GM21528 (cell line): ENCODE results near the gene PNPLA2.

ENCODE experiments used
- ATAC-seq: cut with Tn5 transposase; IDR thresholded peaks from one replicate; pipeline ENCODE4 v1.9.1; 2021; ENCODE audit warnings: mild to moderate bottlenecking, moderate library complexity; ENCODE audit not compliant: unreplicated experiment, low FRiP score

The PNPLA2 gene, protein sequence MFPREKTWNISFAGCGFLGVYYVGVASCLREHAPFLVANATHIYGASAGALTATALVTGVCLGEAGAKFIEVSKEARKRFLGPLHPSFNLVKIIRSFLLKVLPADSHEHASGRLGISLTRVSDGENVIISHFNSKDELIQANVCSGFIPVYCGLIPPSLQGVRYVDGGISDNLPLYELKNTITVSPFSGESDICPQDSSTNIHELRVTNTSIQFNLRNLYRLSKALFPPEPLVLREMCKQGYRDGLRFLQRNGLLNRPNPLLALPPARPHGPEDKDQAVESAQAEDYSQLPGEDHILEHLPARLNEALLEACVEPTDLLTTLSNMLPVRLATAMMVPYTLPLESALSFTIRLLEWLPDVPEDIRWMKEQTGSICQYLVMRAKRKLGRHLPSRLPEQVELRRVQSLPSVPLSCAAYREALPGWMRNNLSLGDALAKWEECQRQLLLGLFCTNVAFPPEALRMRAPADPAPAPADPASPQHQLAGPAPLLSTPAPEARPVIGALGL

GRCh38 chr11:818396-819128 is at the start of gene PNPLA2:
Gene PNPLA2 (plus strand): TSS chr11:818914. CDS start chr11:819719, 805 bp downstream.
- no peak for ATAC-seq

- ATAC-seq, result no peak
Measured at GRCh38 chr11:769887-770641, 48.6 kb upstream of the PNPLA2 start.

DNA sequence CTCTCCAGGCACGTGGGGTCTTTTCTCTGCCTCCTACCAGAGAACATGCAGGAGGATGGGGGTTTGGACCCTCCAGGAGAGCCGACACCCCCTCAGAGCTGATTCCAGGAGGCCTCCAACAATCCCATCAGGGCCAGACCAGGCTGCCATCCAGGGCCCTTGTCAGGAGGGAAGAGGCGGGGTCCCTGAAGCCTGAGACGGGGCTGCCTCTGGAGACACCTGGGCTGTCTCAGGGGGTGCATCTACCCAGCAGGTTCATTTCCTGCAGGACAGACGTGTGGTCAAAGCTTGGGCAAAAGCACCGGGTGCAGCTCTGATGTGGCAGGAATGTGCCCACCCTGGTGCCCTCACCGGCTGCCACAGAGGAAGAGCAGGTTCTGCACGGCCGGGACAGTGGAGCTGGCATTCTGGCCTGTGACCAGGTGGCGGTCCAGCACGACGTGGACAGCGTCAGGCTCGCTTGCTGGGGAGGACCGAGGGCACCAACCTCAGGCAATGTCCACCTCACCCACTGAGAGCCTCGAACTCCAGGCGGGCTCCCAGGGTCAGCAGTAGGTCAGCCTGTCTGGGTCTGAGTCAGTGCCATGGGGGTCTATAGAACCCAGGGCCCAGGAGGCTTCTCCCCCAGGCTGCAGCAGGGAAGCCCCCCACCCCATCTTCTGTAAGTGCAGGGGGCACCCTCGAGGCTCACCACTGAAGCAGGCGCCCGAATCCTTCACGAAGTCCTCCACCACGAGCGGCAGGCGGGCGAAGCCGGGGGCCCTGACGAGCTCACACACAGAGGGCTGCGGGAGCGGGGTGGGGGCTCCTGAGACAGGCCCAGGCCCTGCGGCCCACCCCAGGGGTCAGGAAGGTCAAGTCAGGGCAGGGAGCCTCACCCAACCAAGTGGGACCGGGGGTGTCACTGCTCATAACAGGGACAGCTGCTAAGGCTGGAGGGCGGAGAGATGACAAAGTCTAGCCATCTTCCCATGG is 47.8 kb upstream of the PNPLA2 start:
- no peak for ATAC-seq

DNA sequence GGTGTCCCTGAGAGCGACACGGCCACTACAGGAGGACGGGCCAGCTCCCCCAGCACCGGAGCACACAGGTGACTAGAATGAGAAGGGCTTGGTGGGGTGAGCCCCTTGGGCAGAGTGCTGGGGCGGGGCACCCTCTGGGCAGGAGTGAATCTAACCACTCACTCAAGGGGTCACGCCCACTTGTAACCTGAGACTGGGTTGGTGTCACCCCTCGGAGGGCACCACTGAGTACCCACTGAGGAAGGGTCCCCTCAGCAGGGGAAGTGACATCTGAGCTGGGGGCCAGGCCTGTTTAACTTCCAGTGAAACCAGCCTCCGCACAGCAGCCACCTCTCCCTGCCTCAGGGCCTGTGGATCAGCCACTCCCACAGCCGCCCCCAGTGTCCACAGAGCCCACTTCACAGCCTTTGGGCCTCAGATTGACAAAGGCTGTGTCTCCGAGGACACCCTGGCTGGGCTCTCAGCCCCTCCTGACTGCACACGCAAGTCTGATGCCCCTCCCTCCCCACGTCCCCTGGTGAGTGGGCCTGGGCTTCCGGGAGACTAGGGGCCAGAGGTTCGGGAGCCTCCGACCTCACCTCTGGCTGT is 47.0 kb upstream of the PNPLA2 start:
- no peak for ATAC-seq

DNA sequence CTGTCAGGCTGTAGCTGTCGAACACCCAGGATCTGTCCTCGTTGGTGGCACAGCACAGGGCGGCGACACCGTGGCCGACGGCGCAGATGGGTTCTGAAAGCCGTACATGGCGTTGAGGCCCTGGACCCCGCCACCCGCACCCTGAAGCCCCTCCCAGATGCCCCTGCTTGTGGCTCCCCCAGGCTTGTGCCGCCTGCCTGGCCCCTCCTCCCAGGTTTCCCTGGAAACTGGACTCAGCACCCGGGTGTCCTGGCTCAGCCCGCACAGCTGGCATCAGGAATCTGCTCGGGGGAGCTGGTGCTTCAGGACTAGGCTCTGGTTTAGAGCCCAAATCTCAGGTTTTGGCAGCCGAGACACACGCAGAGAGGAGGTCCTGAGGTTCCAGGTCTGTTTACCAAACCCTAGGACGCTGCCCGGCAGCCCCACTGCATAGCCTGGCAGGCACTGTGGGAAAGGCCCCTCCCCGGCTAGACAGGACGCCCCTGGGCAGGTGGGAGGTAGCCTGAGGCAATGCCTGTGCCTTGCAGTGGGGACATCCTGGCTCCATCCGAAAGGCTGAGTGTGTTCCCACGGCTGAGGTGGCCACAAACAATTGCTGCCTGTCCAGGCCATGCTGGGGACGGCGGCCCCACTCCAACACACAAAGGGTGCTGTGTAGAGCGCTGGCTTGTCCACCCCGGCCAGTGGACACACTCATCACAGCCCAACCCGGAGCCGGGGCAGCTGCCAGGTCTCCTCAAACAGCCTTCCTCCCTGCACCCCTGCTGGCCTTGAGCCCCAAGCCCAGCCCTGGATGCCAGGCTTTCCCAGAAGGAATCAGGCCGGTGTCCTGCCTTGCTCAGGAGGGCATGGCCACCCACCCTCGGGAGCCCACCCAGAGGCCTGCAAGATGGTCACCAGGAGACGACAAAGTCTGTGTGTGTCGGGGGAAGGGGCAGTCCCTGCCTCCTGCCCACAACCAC is 46.0 kb upstream of the PNPLA2 start:
- no peak for ATAC-seq

GRCh38 chr11:773425-773824 is 45.3 kb upstream of the PNPLA2 start:
- ATAC-seq, result no peak

DNA sequence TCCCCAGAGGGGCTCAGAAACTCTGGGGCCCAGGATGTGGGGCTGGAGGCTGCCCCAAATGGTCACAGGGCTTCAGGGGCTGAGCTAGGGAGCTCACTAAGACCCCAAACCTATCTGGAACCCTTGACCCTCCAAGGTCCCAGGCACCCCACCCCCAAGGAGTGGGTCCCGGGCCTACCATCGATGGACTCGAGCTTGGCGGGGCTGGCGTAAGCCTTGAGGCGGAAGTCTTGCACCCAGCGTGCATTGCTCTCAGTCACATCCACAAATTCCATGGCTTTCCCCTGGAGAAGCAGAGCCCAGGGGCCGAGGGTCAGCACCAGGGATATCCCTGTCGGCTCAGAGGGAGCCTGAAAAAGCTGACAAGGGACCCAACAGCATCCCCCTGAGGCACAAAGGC is 44.9 kb upstream of the PNPLA2 start:
- ATAC-seq, result no peak

- ATAC-seq, result no peak
Measured at GRCh38 chr11:774873-775592, 43.7 kb upstream of the PNPLA2 start.

- ATAC-seq, result no peak
Measured at GRCh38 chr11:776263-776560, 42.5 kb upstream of the PNPLA2 start.

GRCh38 chr11:776561-777287 is 42.0 kb upstream of the PNPLA2 start:
- ATAC-seq, result peak; percentile 37

DNA sequence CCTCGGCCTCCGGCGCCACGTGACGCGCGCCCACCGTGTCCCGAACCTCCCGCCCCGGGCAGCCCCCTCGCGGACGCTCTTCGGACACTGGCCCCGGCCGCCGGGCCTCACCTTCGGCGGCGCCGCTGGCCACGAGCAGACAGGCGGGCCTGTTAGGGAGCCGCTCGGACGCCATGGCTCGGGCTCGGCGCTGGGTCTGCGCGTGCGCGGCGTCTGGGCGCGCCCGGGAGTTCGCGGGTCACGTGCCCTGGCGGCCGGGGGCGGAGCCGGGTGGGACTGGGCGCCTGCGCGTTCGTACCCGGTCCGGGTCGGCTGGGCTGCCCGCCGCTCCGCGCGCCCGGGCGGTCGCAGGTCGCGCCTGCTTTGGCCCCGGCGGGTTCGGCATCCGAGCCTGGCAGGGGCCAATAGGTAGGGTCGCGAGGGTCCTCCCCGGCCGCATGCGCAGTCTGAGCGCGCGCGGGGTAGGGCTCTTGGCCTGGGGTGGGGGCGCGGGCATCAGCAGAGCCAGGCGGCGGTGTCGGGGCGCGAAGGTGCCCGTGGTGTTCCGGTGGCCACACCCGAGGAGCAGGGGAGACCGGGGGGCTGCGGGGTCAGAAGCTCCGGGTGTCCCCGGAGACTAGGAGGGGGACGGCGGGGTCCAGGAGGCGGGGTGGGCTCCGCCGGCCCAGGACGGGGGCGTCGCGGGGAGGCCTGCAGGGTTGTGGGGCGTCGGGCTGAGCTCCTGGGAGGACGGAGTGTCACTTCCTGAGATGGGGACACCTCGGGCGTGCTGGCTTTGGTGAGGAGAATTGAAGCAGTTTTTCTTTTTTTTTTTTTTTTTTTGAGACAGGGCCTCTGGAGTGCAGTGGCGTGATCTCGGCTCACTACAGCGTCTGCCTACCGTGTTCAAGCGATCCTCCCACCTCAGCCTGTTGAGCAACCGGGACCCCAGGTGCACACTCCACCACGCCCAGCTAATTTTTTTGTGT is 41.1 kb upstream of the PNPLA2 start, which contains the start of gene GATD1:
Gene GATD1 (minus strand): TSS at position 200 of the 968 bp plus-strand sequence. CDS start 25 bp downstream, at position 175.
- ATAC-seq, result peak; percentile 76

GRCh38 chr11:778976-779954 is 39.4 kb upstream of the PNPLA2 start:
- no peak for ATAC-seq

- no peak for ATAC-seq
Measured at GRCh38 chr11:779955-780532, 38.7 kb upstream of the PNPLA2 start.
